NCI-H187 (cell line): ENCODE measurements around the gene ZBTB5.
"Not testable (repeated sequence)": the region's sequence is repeated elsewhere in the genome, so short reads cannot be mapped to it uniquely, and the experiment has no call there.

Experiments used
- DNase-seq, 2 experiments: peaks; one replicate each; lab custom pipeline; 2025; lab: John Stamatoyannopoulos, UW

ZBTB5 gene

GRCh38 chr9:37405764-37406380 lies 59.4 kb downstream of the ZBTB5 start:
- DNase-seq: no peak

- DNase-seq: no peak
Observed at GRCh38 chr9:37405350-37405749, 59.9 kb downstream of the ZBTB5 start.

GRCh38 chr9:37404590-37404989 lies 60.7 kb downstream of the ZBTB5 start:
- no peak for DNase-seq

GRCh38 chr9:37399336-37399735 lies 65.9 kb downstream of the ZBTB5 start:
- no peak for DNase-seq

GRCh38 chr9:37398464-37399025 lies 66.7 kb downstream of the ZBTB5 start:
- no peak for DNase-seq

GRCh38 chr9:37397948-37398347 lies 67.3 kb downstream of the ZBTB5 start:
- not testable (repeated sequence) for DNase-seq

GRCh38 chr9:37395663-37396062 lies 69.6 kb downstream of the ZBTB5 start:
- DNase-seq: no peak

- DNase-seq: no peak
Observed at GRCh38 chr9:37395229-37395628, 70.0 kb downstream of the ZBTB5 start.

- DNase-seq: no peak
Observed at GRCh38 chr9:37392272-37392671, 73.0 kb downstream of the ZBTB5 start.

GRCh38 chr9:37390759-37391158 lies 74.5 kb downstream of the ZBTB5 start:
- no peak for DNase-seq
